B cell (primary cell): ENCODE data around the gene PPARD. TPM values are rescaled to one million over a fixed set of nuclear protein-coding genes. Genes with fewer than 3 reads are reported as not detected.

Experiments
- ATAC-seq: fragments of 200-7000 bp; cut with Tn5 transposase; one replicate; pipeline ENCODE4 v1.10.0; 2021; ENCODE audit warnings: low read depth, mild to moderate bottlenecking, moderate number of reproducible peaks, moderate library complexity
- CTCF ChIA-PET: fragments of 350-600 bp; sonication (Branson Sonifier 250); formaldehyde crosslinking; loops from one replicate; lab custom pipeline; 2021; ENCODE audit warnings: antibody characterized with exemption, inconsistent platforms; lab: Charles Lee
- POLR2A ChIA-PET: fragments of 350-600 bp; sonication (Branson Sonifier 250); formaldehyde crosslinking; loops from one replicate; lab custom pipeline; 2021; ENCODE audit warnings: antibody characterized with exemption; lab: Charles Lee
- DNase-seq: peaks from one replicate; pipeline ENCODE4 v3.0.0; 2013
- H2AFZ ChIP-seq: 2 replicates; pipeline ENCODE4 v1.6.1; 2012; ENCODE audit warnings: mild to moderate bottlenecking, low read depth, low read length; ENCODE audit not compliant: insufficient read depth, poor library complexity, severe bottlenecking
- H3K27ac ChIP-seq, 2 donors: 1 replicate in 1 of 2; 2 replicates in 1 of 2; pipeline ENCODE4 v1.5.1; 2012 to 2013; ENCODE audit warnings: low read length in 2 of 2, mild to moderate bottlenecking in 2 of 2, moderate library complexity in 1 of 2
- H3K27me3 ChIP-seq, 4 experiments: fragments of 200-600 bp in 1 of 4; sonication (generic) in 1 of 4; replicated peaks in 1 of 4; 1 replicate in 2 of 4; 2 replicates in 2 of 4; pipeline versions ENCODE4 v1.6.1 to v1.7.0; 2013 to 2016; ENCODE audit warnings: low read length in 3 of 4, mild to moderate bottlenecking in 2 of 4, mixed read lengths in 1 of 4, moderate library complexity in 1 of 4; ENCODE audit not compliant: insufficient read depth in 4 of 4, control insufficient read depth in 3 of 4; ENCODE audit errors: control extremely low read depth in 1 of 4
- H3K36me3 ChIP-seq, 2 experiments: replicated peaks in 1 of 2; 1 replicate in 1 of 2; 2 replicates in 1 of 2; pipeline versions ENCODE4 v1.6.1 to v1.7.1; 2013; ENCODE audit warnings: low read length in 1 of 2; ENCODE audit not compliant: insufficient read depth in 2 of 2, control insufficient read depth in 1 of 2; ENCODE audit errors: control extremely low read depth in 1 of 2, extremely low read depth in 1 of 2
- H3K4me1 ChIP-seq, 2 donors: fragments of 200-600 bp in 1 of 2; sonication (generic) in 1 of 2; 1 replicate in 1 of 2; 2 replicates in 1 of 2; pipeline versions ENCODE4 v1.5.1 to v1.6.1; 2013 to 2017; ENCODE audit warnings: low read length in 2 of 2; ENCODE audit not compliant: control insufficient read depth in 2 of 2, insufficient read depth in 2 of 2
- H3K4me2 ChIP-seq: replicated peaks from 2 replicates; pipeline ENCODE3; 2012; ENCODE audit warnings: mild to moderate bottlenecking, low read depth, low read length; ENCODE audit not compliant: poor library complexity, severe bottlenecking
- H3K4me3 ChIP-seq, 5 experiments: fragments of 200-600 bp in 1 of 5; sonication (generic) in 1 of 5; 1 replicate in 3 of 5; 2 replicates in 2 of 5; pipeline versions ENCODE4 v1.5.1 to v1.7.0; 2011 to 2016; ENCODE audit warnings: low read length in 4 of 5, mild to moderate bottlenecking in 4 of 5, low read depth in 2 of 5, control low read depth in 1 of 5, moderate library complexity in 1 of 5; ENCODE audit not compliant: insufficient read depth in 1 of 5; ENCODE audit errors: control extremely low read depth in 1 of 5, extremely low read depth in 1 of 5
- H3K79me2 ChIP-seq: fragments of 200-600 bp; sonication (generic); one replicate; pipeline ENCODE4 v1.6.0; 2016; ENCODE audit warnings: low read length; ENCODE audit not compliant: control insufficient read depth, insufficient read depth
- H3K9ac ChIP-seq: fragments of 200-600 bp; sonication (generic); 2 replicates; pipeline ENCODE4 v1.6.1; 2017; ENCODE audit warnings: mild to moderate bottlenecking, low read length, moderate library complexity
- H3K9me3 ChIP-seq, 3 donors: one replicate each; pipeline versions ENCODE4 v1.6.1 to v1.7.1; 2013; ENCODE audit warnings: low read length in 2 of 3; ENCODE audit not compliant: control insufficient read depth in 2 of 3, insufficient read depth in 1 of 3; ENCODE audit errors: control extremely low read depth in 1 of 3
- H4K20me1 ChIP-seq: 2 replicates; pipeline ENCODE4 v1.6.0; 2012; ENCODE audit warnings: mild to moderate bottlenecking, low read length; ENCODE audit not compliant: insufficient read depth, control insufficient read depth, poor library complexity, severe bottlenecking
- H3K27ac Mint-ChIP-seq: one replicate; pipeline ENCODE4 v1.8.0; 2021; ENCODE audit warnings: mixed read lengths
- H3K27me3 Mint-ChIP-seq: one replicate; pipeline ENCODE4 v1.8.0; 2021; ENCODE audit warnings: mixed read lengths
- H3K4me1 Mint-ChIP-seq: one replicate; pipeline ENCODE4 v1.8.0; 2021; ENCODE audit warnings: mixed read lengths
- H3K4me3 Mint-ChIP-seq: one replicate; pipeline ENCODE4 v1.8.0; 2021; ENCODE audit warnings: mixed read lengths
- H3K9me3 Mint-ChIP-seq: one replicate; pipeline ENCODE4 v1.8.0; 2022; ENCODE audit warnings: mixed read lengths; ENCODE audit not compliant: insufficient read depth
- CTCF ChIP-seq: fragments of 200-600 bp; IDR thresholded peaks from one replicate; pipeline ENCODE4 v1.8.0; 2022; ENCODE audit warnings: antibody characterized with exemption, mild to moderate bottlenecking
- EZH2 ChIP-seq: IDR thresholded peaks from 2 replicates; pipeline ENCODE4 v1.6.1; 2012; ENCODE audit warnings: borderline replicate concordance, low read depth, mild to moderate bottlenecking, moderate library complexity, low read length; ENCODE audit not compliant: insufficient read depth, poor library complexity, severe bottlenecking
- WGBS: methylation state at CpG from one replicate; pipeline ENCODE4 v1.1.5; 2013; ENCODE audit warnings: missing lambda C conversion rate; ENCODE audit not compliant: insufficient coverage; 5-methylcytosine and 5-hydroxymethylcytosine counted together
- intact Hi-C: fragments of 100-400 bp; cut with micrococcal nuclease; formaldehyde crosslinking; loops from one replicate; pipeline ENCODE4 v1.10.0; 2022
- polyA plus RNA-seq: library from polyadenylated mRNA; depleted of rRNA; stranded (reverse); fragments of >200 nt; gene quantifications from 2 replicates; pipeline ENCODE4 v1.2.3, GENCODE V29; 2012
- total RNA-seq, 2 donors: library from RNA; stranded (reverse); fragments of 120-200 nt in 1 of 2; gene quantifications; 1 replicate in 1 of 2; 2 replicates in 1 of 2; pipeline versions ENCODE4 v1.2.3 to v1.2.4, GENCODE V29; 2013 to 2022

The PPARD gene
- total and polyA plus RNA-seq, 2 donors (not counting 1 experiment from before 2014, with no cell fraction given), result 37.9 to 38.9 TPM

GRCh38 chr6:35410131-35410530 lies 67.8 kb downstream of the PPARD start:
- ChIA-PET CTCF (no interaction called here), POLR2A (no interaction called here)
- no peak overlapping the region for H3K9ac ChIP-seq
- H3K36me3 ChIP-seq, result peaks cover 3 to 37% of the 10 kb centered on the region in 2 experiments
- no CpG with 5 or more reads among the region's 3 CpGs for WGBS
- no peaks in the 10 kb centered on the region for H3K27me3 ChIP-seq
- H3K4me2 ChIP-seq, result no peak overlapping the region
- peaks cover 30% of the 10 kb centered on the region for H3K4me1 Mint-ChIP-seq
- H3K9me3 Mint-ChIP-seq, result no peaks in the 10 kb centered on the region
- peaks cover 26% of the 10 kb centered on the region for H4K20me1 ChIP-seq
- no peak for DNase-seq
- no peak overlapping the region for H2AFZ ChIP-seq
- H3K9me3 ChIP-seq, result no peaks in the 10 kb centered on the region
- intact Hi-C loops, result no loop called here
- TF ChIP-seq CTCF (no peak), EZH2 (no peak)
- no peak overlapping the region for H3K4me3 Mint-ChIP-seq
- H3K79me2 ChIP-seq, result no peaks in the 10 kb centered on the region
- ATAC-seq, result no peak
- no peak overlapping the region for H3K4me3 ChIP-seq
- H3K27ac ChIP-seq, result no peak overlapping the region
- H3K27me3 Mint-ChIP-seq, result no peaks in the 10 kb centered on the region
- peak overlapping the region; percentile 67 for H3K27ac Mint-ChIP-seq
- peaks cover 11 to 13% of the 10 kb centered on the region in 2 donors for H3K4me1 ChIP-seq

GRCh38 chr6:35411066-35411465 lies 68.7 kb downstream of the PPARD start:
- Mint-ChIP-seq H3K4me1 (peaks cover 28% of the 10 kb centered on the region), H3K4me3 (peak overlapping the region; percentile 6), H3K9me3 (no peaks in the 10 kb centered on the region), H3K27ac (peak overlapping the region; percentile 67), H3K27me3 (no peaks in the 10 kb centered on the region)
- intact Hi-C loops, result no loop called here
- peak overlapping the region in 1 of 2 donors; percentile 7 for H3K27ac ChIP-seq
- no peaks in the 10 kb centered on the region for H3K27me3 ChIP-seq
- H3K9me3 ChIP-seq, result no peaks in the 10 kb centered on the region
- peaks cover 5 to 44% of the 10 kb centered on the region in 2 experiments for H3K36me3 ChIP-seq
- H3K79me2 ChIP-seq, result no peaks in the 10 kb centered on the region
- whole genome bisulfite sequencing, result 26% methylated on average over 9 of the region's 9 CpGs
- peaks cover 27% of the 10 kb centered on the region for H4K20me1 ChIP-seq
- peak overlapping the region; percentile 39 for H3K4me2 ChIP-seq
- H3K9ac ChIP-seq, result no peak overlapping the region
- H2AFZ ChIP-seq, result no peak overlapping the region
- TF ChIP-seq CTCF (no peak), EZH2 (no peak)
- peak; percentile 33 for ATAC-seq
- H3K4me3 ChIP-seq, result no peak overlapping the region
- ChIA-PET CTCF (interaction anchor here (1.6 kb wide), 1 partner anchor 68 kb away, joined by 4 read pairs; no protein-coding TSS in a partner anchor), POLR2A (no interaction called here)
- peaks cover 11 to 13% of the 10 kb centered on the region in 2 donors for H3K4me1 ChIP-seq
- peak; percentile 34 for DNase-seq
